Right lobe of liver (tissue), 4 donors: Measurements from ENCODE around the gene SLC38A8.

ENCODE experiments used
- POLR2A ChIP-seq: fragments of 450-650 bp; IDR thresholded peaks from one replicate; pipeline ENCODE4 v1.6.1; 2017; ENCODE audit warnings: antibody characterized with exemption, mild to moderate bottlenecking
- TF ChIP-seq, protein P1 (sequence below), 4 donors: fragments of 200-600 bp in 3 of 4; fragments of 450-650 bp in 1 of 4; IDR thresholded peaks; one replicate each; pipeline versions ENCODE4 v1.5.1 to v1.8.0; 2016 to 2022; ENCODE audit warnings: antibody characterized with exemption in 4 of 4, mild to moderate bottlenecking in 2 of 4
- donor health status: DM: no; HTN: no; CAD: no.
- donor health status: DM: no; HTN: no; CAD: no.
- donor health status: DM: no; HTN: yes; CAD: no.

DNA sequence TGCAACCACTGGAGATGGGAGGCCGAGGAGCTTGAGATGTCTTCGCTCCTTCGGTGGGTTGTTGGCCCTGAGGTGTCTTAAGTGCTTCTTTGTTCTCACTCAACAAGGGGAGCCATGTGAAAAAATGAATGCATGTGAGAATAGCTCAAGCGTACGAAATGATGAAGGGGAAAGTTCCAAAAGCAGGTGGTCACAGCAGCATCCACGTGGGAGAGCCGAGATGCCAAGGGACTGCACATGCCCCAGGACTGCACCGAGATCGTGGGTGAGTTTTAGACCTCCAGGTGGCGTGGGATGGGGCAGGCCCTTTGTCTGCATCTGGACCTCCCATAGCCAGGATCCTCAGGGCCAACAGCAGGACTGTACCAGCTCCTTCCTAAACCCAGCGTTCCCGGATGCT is 8.1 kb downstream of the SLC38A8 start:
- TF ChIP-seq, protein P1, sequence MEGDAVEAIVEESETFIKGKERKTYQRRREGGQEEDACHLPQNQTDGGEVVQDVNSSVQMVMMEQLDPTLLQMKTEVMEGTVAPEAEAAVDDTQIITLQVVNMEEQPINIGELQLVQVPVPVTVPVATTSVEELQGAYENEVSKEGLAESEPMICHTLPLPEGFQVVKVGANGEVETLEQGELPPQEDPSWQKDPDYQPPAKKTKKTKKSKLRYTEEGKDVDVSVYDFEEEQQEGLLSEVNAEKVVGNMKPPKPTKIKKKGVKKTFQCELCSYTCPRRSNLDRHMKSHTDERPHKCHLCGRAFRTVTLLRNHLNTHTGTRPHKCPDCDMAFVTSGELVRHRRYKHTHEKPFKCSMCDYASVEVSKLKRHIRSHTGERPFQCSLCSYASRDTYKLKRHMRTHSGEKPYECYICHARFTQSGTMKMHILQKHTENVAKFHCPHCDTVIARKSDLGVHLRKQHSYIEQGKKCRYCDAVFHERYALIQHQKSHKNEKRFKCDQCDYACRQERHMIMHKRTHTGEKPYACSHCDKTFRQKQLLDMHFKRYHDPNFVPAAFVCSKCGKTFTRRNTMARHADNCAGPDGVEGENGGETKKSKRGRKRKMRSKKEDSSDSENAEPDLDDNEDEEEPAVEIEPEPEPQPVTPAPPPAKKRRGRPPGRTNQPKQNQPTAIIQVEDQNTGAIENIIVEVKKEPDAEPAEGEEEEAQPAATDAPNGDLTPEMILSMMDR (IDR thresholded peaks at IDR 0.05) = no peak
- TF ChIP-seq POLR2A = no peak
